Kidney glomerular epithelial cell (primary cell): ENCODE measurements around the gene C19orf85.
"Not testable (repeated sequence)": the region's sequence is repeated elsewhere in the genome, so short reads cannot be mapped to it uniquely, and the experiment has no call there.

Source experiments
- DNase-seq: peaks from one replicate; lab custom pipeline; 2025; lab: John Stamatoyannopoulos, UW

C19orf85 gene

GRCh38 chr19:55440411-55441105 is 24.0 kb downstream of the C19orf85 start:
- DNase-seq = no peak

- no peak for DNase-seq
Measured at GRCh38 chr19:55439052-55439451, 25.5 kb downstream of the C19orf85 start.

DNA sequence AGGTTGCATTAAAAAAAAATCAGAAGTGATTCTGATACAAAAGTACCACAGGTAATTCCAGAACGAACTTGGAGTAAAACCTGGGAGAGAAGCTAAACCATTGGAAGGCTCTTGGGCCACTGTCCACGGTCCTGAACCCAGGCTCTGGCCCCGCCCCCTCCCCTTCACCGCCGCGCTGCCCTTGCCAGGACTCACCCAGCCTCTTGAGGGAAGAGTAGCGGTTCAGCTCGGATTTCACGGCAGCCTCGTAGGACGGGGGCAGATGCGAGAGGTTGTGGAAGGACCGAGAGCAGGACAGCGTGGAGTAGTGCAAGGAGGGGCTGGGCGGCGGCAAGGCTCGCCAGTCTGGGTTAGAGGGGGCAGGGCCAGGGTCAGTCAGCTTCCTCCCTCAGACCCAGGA is 27.1 kb downstream of the C19orf85 start:
- DNase-seq = peak; percentile 47

- no peak for DNase-seq
Measured at GRCh38 chr19:55436847-55437246, 27.7 kb downstream of the C19orf85 start.

- DNase-seq = no peak
Measured at GRCh38 chr19:55435020-55435419, 29.5 kb downstream of the C19orf85 start.

DNA sequence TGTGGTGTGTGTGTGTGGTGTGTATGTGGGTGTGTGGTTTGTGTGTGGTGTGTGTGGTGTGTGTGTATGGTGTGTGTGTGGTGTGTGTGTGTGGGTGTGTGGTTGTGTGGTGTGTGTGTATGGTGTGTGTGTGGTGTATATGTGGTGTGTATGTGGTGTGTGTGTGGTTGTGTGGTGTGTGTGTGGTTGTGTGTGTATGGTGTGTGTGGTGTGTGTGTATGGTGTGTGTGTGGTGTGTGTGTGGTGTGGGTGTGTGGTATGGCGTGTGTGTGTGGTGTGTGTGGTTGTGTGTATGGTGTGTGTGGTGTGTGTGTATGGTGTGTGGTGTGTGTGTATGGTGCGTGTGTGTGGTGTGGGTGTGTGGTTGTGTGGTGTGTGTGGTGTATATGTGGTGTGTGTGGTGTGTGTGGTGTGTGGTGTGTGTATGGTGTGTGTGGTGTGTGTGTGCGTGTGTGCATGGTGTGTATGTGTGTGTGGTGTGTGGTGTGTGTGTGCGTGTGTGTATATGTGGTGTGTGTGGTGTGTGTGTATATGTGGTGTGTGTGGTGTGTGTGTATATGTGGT is 30.1 kb downstream of the C19orf85 start:
- no peak for DNase-seq

DNA sequence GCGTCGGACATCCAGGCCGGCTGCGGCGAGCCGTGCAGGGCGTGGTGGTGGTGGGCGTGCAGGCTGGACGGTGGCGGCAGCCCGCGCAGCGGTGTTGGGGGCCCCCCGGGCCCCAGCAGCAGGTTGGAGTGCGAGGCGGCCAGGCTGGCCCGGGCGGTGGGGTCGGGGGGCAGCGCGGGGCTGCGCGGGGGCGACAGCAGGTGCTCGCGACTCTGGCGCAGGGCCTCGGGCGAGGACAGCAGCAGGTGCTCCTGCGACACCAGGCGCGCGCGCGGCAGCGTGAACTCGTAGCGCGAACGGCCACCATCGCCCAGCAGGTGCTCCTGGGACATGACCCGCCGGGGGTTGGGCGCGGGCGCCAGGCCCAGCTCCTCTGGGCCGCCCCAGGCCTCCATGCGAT is 31.3 kb downstream of the C19orf85 start:
- DNase-seq = no peak

GRCh38 chr19:55432241-55432959 is 32.2 kb downstream of the C19orf85 start:
- DNase-seq = no peak

- no peak for DNase-seq
Measured at GRCh38 chr19:55431183-55431582, 33.4 kb downstream of the C19orf85 start.

DNA sequence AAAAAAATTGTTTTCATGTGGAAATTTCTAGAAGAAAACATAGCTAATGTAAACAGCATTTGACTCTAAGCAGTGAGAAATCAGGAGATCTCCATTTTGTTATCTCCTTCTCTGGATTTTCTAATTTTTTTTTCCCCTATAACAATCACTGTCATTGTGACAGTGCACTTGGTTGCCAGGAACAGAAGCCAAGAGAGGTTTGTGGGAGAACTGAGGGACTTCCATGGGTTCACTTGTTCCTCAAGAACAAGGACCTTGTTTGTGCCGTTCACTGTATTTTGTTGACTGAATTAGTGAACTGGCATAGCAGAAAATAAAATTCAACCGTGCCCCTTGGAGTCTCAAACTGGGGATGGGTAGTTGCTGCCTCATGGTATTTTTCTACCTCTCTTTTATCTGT is 38.5 kb downstream of the C19orf85 start:
- DNase-seq = no peak

DNA sequence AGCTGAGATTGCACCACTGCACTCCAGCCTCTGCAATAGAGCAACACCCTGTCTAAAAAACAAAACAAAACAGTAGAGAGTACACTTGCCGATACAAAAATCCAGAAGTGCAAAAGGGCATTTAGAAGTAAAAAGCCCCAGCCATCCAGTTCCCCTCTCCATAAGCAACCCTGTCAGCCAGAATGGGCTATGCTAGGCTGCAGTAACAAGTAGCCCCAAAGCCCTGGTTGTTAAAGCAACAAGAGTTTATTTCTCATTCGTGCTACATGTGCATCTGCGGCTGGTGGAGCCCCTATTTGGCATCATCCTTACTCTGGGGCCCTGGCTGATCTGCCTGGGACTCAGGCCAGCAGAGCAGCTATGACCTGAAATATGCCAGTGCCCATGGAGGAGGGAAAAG is 40.0 kb downstream of the C19orf85 start:
- DNase-seq = no peak

DNA sequence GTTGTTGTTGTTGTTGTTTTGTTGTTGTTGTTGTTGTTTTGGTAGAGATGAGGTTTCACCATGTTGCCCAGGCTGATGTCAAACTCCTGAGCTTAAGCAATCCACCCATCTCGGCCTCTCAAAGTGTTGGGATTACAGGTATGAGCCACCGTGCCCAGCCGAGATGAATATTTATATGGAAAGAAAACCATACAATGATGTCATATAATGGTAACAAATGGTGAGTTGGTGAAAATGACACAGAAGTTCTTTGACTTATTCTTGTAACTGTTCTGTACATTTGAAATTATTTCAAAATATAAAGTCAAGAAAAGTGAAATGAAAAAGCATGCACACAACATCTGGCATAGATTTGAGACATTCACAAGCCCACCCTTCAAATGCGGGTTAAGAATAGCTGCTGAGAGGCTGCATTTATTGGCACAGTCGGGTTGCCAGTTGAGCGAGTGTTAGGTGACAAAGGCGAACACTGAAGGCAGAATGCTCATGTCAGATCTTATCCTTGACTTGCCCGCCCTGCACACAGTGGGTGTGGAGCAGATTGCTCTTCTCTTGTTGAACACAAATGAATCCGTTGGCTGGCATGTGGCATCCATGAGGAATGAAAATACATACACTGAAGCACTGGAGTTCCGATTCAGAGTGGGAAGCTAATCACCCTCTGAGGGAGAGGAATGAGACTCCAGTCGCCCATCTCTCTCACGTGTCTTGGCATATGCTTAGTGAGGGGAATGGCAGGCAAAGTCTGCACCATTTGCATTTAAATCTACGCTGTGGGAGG is 41.1 kb downstream of the C19orf85 start:
- no peak for DNase-seq

DNA sequence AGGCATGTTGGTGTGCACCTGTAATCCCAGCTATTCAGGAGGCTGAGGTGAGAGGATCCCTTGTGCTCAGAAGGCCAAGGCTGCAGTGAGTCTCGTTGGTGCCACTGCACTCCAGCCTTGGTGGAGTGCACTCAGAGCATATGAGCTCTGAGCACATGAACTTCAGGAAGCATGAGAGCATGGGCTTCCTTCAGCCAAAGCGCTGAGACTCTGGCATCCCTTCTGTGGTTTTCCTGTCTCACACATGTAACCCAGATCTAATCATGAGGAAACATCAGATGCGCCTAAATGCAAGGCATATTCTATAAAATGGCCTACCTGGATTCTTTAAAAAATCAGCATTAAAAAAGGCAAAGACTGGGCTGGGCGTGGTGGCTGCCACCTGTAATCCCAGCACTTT is 43.3 kb downstream of the C19orf85 start:
- not testable (repeated sequence) for DNase-seq

GRCh38 chr19:55419624-55420236 is 44.8 kb downstream of the C19orf85 start:
- no peak for DNase-seq

GRCh38 chr19:55419103-55419502 is 45.4 kb downstream of the C19orf85 start:
- no peak for DNase-seq

- DNase-seq = peak; percentile 53
Measured at GRCh38 chr19:55418185-55418584, 46.4 kb downstream of the C19orf85 start.
